ENCODE results near the gene TRIM38. TPM values are rescaled to one million over a fixed set of nuclear protein-coding genes. Genes with fewer than 3 reads are reported as not detected.

The TRIM38 gene
- total and polyA plus RNA-seq, 2 of the 13 experiments (the other 11 are each of a cell fraction or from before 2014, with no cell fraction given): 2.5 to 3.1 TPM

DNA sequence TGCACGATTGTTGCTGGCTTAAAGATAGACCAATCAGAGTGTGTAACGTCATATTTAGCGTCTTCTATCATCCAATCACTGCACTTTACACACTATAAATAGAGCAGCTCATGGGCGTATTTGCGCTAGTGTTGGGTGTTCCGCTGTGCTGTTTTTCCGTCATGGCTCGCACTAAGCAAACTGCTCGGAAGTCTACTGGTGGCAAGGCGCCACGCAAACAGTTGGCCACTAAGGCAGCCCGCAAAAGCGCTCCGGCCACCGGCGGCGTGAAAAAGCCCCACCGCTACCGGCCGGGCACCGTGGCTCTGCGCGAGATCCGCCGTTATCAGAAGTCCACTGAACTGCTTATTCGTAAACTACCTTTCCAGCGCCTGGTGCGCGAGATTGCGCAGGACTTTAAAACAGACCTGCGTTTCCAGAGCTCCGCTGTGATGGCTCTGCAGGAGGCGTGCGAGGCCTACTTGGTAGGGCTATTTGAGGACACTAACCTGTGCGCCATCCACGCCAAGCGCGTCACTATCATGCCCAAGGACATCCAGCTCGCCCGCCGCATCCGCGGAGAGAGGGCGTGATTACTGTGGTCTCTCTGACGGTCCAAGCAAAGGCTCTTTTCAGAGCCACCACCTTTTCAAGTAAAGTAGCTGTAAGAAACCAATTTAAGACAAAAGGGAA lies 57.9 kb downstream of the TRIM38 start (continued):
- TF ChIP-seq CENPX (CRISPR knock-in tag; IDR thresholded peaks at IDR 0.05) (no peak), MTF2 (CRISPR knock-in tag; IDR thresholded peaks at IDR 0.05; ENCODE audit: borderline replicate concordance) (no peak), SP5 (CRISPR knock-in tag; IDR thresholded peaks at IDR 0.05; ENCODE audit: borderline replicate concordance, low read depth) (no peak), TCF7 (IDR thresholded peaks at IDR 0.05; ENCODE audit: low read depth) (no peak), TBX2 (CRISPR knock-in tag; IDR thresholded peaks at IDR 0.05; ENCODE audit: borderline replicate concordance) (no peak), ZMYM2 (CRISPR knock-in tag; IDR thresholded peaks at IDR 0.05) (no peak), RXRB (CRISPR knock-in tag; IDR thresholded peaks at IDR 0.05; ENCODE audit: borderline replicate concordance) (no peak), ZNF577 (CRISPR knock-in tag; IDR thresholded peaks at IDR 0.05; ENCODE audit: borderline replicate concordance, low read depth) (no peak), ZBTB8A (CRISPR knock-in tag; IDR thresholded peaks at IDR 0.05; ENCODE audit: borderline replicate concordance, low read depth) (no peak), ZNF30 (CRISPR knock-in tag; IDR thresholded peaks at IDR 0.05) (no peak), GATA4 (IDR thresholded peaks at IDR 0.05; ENCODE audit: borderline replicate concordance, low read depth) (no peak), ZFP82 (CRISPR knock-in tag; IDR thresholded peaks at IDR 0.05; ENCODE audit: borderline replicate concordance) (no peak), RFXAP (CRISPR knock-in tag; IDR thresholded peaks at IDR 0.05; ENCODE audit: borderline replicate concordance) (no peak), THYN1 (CRISPR knock-in tag; IDR thresholded peaks at IDR 0.05; ENCODE audit: borderline replicate concordance, low read depth) (no peak), ZFP90 (CRISPR knock-in tag; IDR thresholded peaks at IDR 0.05; ENCODE audit: borderline replicate concordance) (no peak), ZNF558 (CRISPR knock-in tag; IDR thresholded peaks at IDR 0.05; ENCODE audit: borderline replicate concordance) (no peak), JARID2 (CRISPR knock-in tag; IDR thresholded peaks at IDR 0.05; ENCODE audit: insufficient replicate concordance) (no peak), ZHX1 (CRISPR knock-in tag; IDR thresholded peaks at IDR 0.05; ENCODE audit: low read depth) (peak; percentile 37; the same call in 1 of the 2 replicates), POLR2G (IDR thresholded peaks at IDR 0.05; ENCODE audit: low read depth, low read length) (no peak)
- TF ChIP-seq, protein P1, sequence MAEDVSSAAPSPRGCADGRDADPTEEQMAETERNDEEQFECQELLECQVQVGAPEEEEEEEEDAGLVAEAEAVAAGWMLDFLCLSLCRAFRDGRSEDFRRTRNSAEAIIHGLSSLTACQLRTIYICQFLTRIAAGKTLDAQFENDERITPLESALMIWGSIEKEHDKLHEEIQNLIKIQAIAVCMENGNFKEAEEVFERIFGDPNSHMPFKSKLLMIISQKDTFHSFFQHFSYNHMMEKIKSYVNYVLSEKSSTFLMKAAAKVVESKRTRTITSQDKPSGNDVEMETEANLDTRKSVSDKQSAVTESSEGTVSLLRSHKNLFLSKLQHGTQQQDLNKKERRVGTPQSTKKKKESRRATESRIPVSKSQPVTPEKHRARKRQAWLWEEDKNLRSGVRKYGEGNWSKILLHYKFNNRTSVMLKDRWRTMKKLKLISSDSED (CRISPR knock-in tag; IDR thresholded peaks at IDR 0.05): no peak
- TF ChIP-seq, protein P2, sequence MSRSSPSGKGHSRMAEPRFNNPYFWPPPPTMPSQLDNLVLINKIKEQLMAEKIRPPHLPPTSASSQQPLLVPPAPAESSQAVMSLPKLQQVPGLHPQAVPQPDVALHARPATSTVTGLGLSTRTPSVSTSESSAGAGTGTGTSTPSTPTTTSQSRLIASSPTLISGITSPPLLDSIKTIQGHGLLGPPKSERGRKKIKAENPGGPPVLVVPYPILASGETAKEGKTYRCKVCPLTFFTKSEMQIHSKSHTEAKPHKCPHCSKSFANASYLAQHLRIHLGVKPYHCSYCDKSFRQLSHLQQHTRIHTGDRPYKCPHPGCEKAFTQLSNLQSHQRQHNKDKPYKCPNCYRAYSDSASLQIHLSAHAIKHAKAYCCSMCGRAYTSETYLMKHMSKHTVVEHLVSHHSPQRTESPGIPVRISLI (CRISPR knock-in tag; IDR thresholded peaks at IDR 0.05; ENCODE audit: borderline replicate concordance): no peak
- TF ChIP-seq, protein P3, sequence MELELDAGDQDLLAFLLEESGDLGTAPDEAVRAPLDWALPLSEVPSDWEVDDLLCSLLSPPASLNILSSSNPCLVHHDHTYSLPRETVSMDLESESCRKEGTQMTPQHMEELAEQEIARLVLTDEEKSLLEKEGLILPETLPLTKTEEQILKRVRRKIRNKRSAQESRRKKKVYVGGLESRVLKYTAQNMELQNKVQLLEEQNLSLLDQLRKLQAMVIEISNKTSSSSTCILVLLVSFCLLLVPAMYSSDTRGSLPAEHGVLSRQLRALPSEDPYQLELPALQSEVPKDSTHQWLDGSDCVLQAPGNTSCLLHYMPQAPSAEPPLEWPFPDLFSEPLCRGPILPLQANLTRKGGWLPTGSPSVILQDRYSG (CRISPR knock-in tag; IDR thresholded peaks at IDR 0.05): no peak
